Measurements from ENCODE around the gene AP2B1. TPM values are rescaled to one million over a fixed set of nuclear protein-coding genes. Genes with fewer than 3 reads are reported as not detected.

AP2B1 gene
- total and polyA plus RNA-seq, 11 donors: 25.0 to 166 (median 122) TPM

GRCh38 chr17:35716897-35717465, 129.9 kb downstream of the AP2B1 start:
- WGBS, 4 donors: 53 to 71% (median 65%) methylated on average over 4 of the region's 4 CpGs
- H3K4me1 ChIP-seq: peaks cover 3 to 55% (median 31%) of the 10 kb centered on the region in 12 donors
- intact Hi-C loops (cut with DNase I): no loop called here
- TF ChIP-seq, protein P1, sequence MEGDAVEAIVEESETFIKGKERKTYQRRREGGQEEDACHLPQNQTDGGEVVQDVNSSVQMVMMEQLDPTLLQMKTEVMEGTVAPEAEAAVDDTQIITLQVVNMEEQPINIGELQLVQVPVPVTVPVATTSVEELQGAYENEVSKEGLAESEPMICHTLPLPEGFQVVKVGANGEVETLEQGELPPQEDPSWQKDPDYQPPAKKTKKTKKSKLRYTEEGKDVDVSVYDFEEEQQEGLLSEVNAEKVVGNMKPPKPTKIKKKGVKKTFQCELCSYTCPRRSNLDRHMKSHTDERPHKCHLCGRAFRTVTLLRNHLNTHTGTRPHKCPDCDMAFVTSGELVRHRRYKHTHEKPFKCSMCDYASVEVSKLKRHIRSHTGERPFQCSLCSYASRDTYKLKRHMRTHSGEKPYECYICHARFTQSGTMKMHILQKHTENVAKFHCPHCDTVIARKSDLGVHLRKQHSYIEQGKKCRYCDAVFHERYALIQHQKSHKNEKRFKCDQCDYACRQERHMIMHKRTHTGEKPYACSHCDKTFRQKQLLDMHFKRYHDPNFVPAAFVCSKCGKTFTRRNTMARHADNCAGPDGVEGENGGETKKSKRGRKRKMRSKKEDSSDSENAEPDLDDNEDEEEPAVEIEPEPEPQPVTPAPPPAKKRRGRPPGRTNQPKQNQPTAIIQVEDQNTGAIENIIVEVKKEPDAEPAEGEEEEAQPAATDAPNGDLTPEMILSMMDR (IDR thresholded peaks at IDR 0.05): no peak
- no peak for TF ChIP-seq POLR2A (IDR thresholded peaks at IDR 0.05)
- peaks cover 0 to 89% (median 44%) of the 10 kb centered on the region in 9 donors for H3K36me3 ChIP-seq
- no peak overlapping the region for H3K4me3 ChIP-seq
- no peaks in the 10 kb centered on the region for H3K9me3 ChIP-seq
- ATAC-seq (peak; percentile 48 to 79 (median 62)), DNase-seq (no peak)
- H3K27ac ChIP-seq: peak overlapping the region; percentile 22 to 90 (median 72)
- H3K27me3 ChIP-seq: no peaks in the 10 kb centered on the region

DNA sequence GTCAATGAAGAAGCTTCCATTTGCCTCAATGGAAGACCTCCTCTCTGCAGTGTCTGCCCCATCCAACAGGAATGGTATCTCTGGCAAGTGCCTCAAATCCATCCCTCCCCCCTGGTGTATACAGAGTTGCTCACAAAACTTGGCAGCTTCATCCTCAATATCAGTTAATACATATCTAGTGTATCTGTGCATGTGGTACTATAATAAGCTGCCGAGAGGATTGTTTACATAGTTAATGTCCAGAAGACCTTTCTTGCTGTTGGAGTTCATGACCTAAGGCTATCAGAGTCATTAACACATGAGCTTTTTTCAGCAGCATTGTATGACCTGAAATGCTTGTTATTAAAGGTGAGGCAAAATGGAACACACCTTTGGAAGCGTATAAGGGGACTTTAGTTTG, 130.4 kb downstream of the AP2B1 start:
- 48 to 56% (median 53%) methylated on average over 2 of the region's 2 CpGs for WGBS, 4 donors
- intact Hi-C loops (cut with DNase I): no loop called here
- H3K4me1 ChIP-seq: peaks cover 3 to 52% (median 30%) of the 10 kb centered on the region in 12 donors
- no peak for TF ChIP-seq POLR2A (IDR thresholded peaks at IDR 0.05)
- TF ChIP-seq, protein P1 (IDR thresholded peaks at IDR 0.05): no peak
- peak overlapping the region; percentile 22 to 90 (median 72) for H3K27ac ChIP-seq
- peaks cover 0 to 91% (median 47%) of the 10 kb centered on the region in 9 donors for H3K36me3 ChIP-seq
- no peak overlapping the region for H3K4me3 ChIP-seq
- no peak for DNase-seq
- ATAC-seq: peak; percentile 2 to 23 (median 10)
- H3K27me3 ChIP-seq: no peaks in the 10 kb centered on the region
- H3K9me3 ChIP-seq: no peaks in the 10 kb centered on the region

GRCh38 chr17:35723735-35724134, 136.6 kb downstream of the AP2B1 start:
- ATAC-seq (no peak), DNase-seq (no peak)
- no peak overlapping the region for H3K27ac ChIP-seq
- intact Hi-C loops (cut with DNase I): no loop called here
- H3K27me3 ChIP-seq: no peaks in the 10 kb centered on the region
- 95 to 98% (median 96%) methylated on average over 2 of the region's 2 CpGs for WGBS, 4 donors
- H3K36me3 ChIP-seq: peaks cover 0 to 87% (median 50%) of the 10 kb centered on the region in 9 donors
- H3K4me1 ChIP-seq: peaks cover 0 to 22% (median 11%) of the 10 kb centered on the region in 12 donors
- TF ChIP-seq POLR2A (IDR thresholded peaks at IDR 0.05): no peak
- TF ChIP-seq, protein P1 (IDR thresholded peaks at IDR 0.05): no peak
- H3K4me3 ChIP-seq: no peak overlapping the region
- no peaks in the 10 kb centered on the region for H3K9me3 ChIP-seq

- Histone ChIP-seq H3K4me3 (no peak overlapping the region), H3K4me1 (peaks cover 0 to 22% (median 11%) of the 10 kb centered on the region in 12 donors), H3K27me3 (no peaks in the 10 kb centered on the region), H3K27ac (no peak overlapping the region), H3K9me3 (no peaks in the 10 kb centered on the region), H3K36me3 (peaks cover 0 to 74% (median 42%) of the 10 kb centered on the region in 9 donors)
- TF ChIP-seq, protein P1 (IDR thresholded peaks at IDR 0.05): no peak
- WGBS, 4 donors: 92 to 95% (median 94%) methylated on average over 4 of the region's 4 CpGs
- intact Hi-C loops (cut with DNase I): no loop called here
- ATAC-seq (no peak), DNase-seq (no peak)
Observed at GRCh38 chr17:35725058-35725457, 137.9 kb downstream of the AP2B1 start.

Data from heart left ventricle (tissue), 16 donors.